Panc1 (cell line): Measurements from ENCODE around the gene WWOX. TPM values are rescaled to one million over a fixed set of nuclear protein-coding genes. Genes with fewer than 3 reads are reported as not detected.

Experiments used
- ATAC-seq: fragments of 200-7000 bp; cut with Tn5 transposase; 2 replicates; pipeline ENCODE4 v1.9.1; 2020; ENCODE audit warnings: mild to moderate bottlenecking, moderate library complexity
- BruUV-seq: library from RNA; stranded (reverse); fragments of 400-500 nt; replicated peaks from 2 replicates; lab custom pipeline; 2021; lab: Mats Ljungman, UMichigan
- CTCF ChIA-PET: fragments of 300-600 bp; sonication (Branson Sonifier 250); formaldehyde crosslinking; loops from one replicate; lab custom pipeline; 2022; ENCODE audit warnings: antibody characterized with exemption; lab: Charles Lee
- POLR2A ChIA-PET: fragments of 300-600 bp; sonication (Branson Sonifier 250); formaldehyde crosslinking; loops from one replicate; lab custom pipeline; 2022; ENCODE audit warnings: antibody characterized with exemption; lab: Charles Lee
- DNase-seq: peaks from one replicate; pipeline ENCODE4 v3.0.0-alpha.2; 2010; ENCODE audit warnings: low read depth, low spot score
- H3K27ac ChIP-seq: 2 replicates; pipeline ENCODE4 v1.5.1; 2011; ENCODE audit warnings: mild to moderate bottlenecking, low read length, inconsistent platforms
- H3K27me3 ChIP-seq: fragments of 200-500 bp; sonication (Bioruptor generic); 2 replicates; pipeline ENCODE4 v1.6.0; 2014; ENCODE audit warnings: low read length, inconsistent platforms; ENCODE audit not compliant: control insufficient read depth, insufficient read depth
- H3K36me3 ChIP-seq: fragments of 200-500 bp; sonication (Bioruptor generic); 2 replicates; pipeline ENCODE4 v1.5.1; 2014; ENCODE audit warnings: inconsistent platforms, mild to moderate bottlenecking, low read length, moderate library complexity; ENCODE audit not compliant: control insufficient read depth, insufficient read depth
- H3K4me1 ChIP-seq: 2 replicates; pipeline ENCODE4 v1.5.1; 2011; ENCODE audit warnings: inconsistent platforms, mild to moderate bottlenecking, low read length, moderate library complexity; ENCODE audit not compliant: control insufficient read depth, insufficient read depth
- H3K4me3 ChIP-seq, 2 experiments: 2 replicates each; pipeline ENCODE4 v1.5.1; 2011 to 2012; ENCODE audit warnings: low read depth in 2 of 2, low read length in 2 of 2, mild to moderate bottlenecking in 2 of 2, inconsistent platforms in 1 of 2, moderate library complexity in 1 of 2
- H3K9me3 ChIP-seq: fragments of 200-500 bp; sonication (Bioruptor generic); 2 replicates; pipeline ENCODE4 v1.5.1; 2014; ENCODE audit warnings: low read depth, mild to moderate bottlenecking, inconsistent platforms, low read length, moderate library complexity; ENCODE audit not compliant: control insufficient read depth, insufficient read depth
- POLR2AphosphoS5 ChIP-seq: IDR thresholded peaks from 2 replicates; pipeline ENCODE4 v1.6.1; 2012; ENCODE audit warnings: mild to moderate bottlenecking, low read depth, low read length, moderate library complexity
- REST ChIP-seq, 2 experiments: IDR thresholded peaks; 2 replicates each; pipeline ENCODE4 v1.6.1; 2011 to 2012; ENCODE audit warnings: low read depth in 2 of 2, control low read depth in 1 of 2, low read length in 1 of 2, mild to moderate bottlenecking in 1 of 2, moderate library complexity in 1 of 2; ENCODE audit not compliant: insufficient read depth in 1 of 2
- SIN3A ChIP-seq: IDR thresholded peaks from 2 replicates; pipeline ENCODE4 v1.6.1; 2012; ENCODE audit warnings: low read depth, mild to moderate bottlenecking, low read length, moderate library complexity, borderline replicate concordance; ENCODE audit not compliant: insufficient read depth
- TCF7L2 ChIP-seq: IDR thresholded peaks from 2 replicates; pipeline ENCODE4 v1.6.1; 2011; ENCODE audit warnings: mild to moderate bottlenecking, low read depth, low read length, inconsistent platforms
- in situ Hi-C: cut with HindIII; loops from 2 replicates; pipeline ENCODE4 v1.10.0; 2016; ENCODE audit warnings: low sequenced_read_pairs, low pct_unique_long_range_greater_than_20kb
- intact Hi-C: fragments of 100-400 bp; cut with micrococcal nuclease; formaldehyde crosslinking; loops from one replicate; pipeline ENCODE4 v1.10.0; 2022; ENCODE audit not compliant: unreplicated experiment
- total RNA-seq: library from RNA; stranded (reverse); gene quantifications from one replicate; pipeline ENCODE4 v1.2.1, GENCODE V29; 2021; ENCODE audit not compliant: unreplicated experiment
- TF ChIP-seq, protein P1 (sequence below): fragments of 450-650 bp; IDR thresholded peaks from 2 replicates; pipeline ENCODE4 v1.5.1; 2017; ENCODE audit warnings: mild to moderate bottlenecking

Gene WWOX
- total RNA-seq, 1 experiment from 2014 or later = 12.5 TPM

- no peaks in the 10 kb centered on the region for H3K27me3 ChIP-seq
- ATAC-seq = no peak
- BruUV-seq = no TSS peak
- CTCF ChIA-PET = no interaction called here
- no peak overlapping the region for H3K27ac ChIP-seq
- H3K36me3 ChIP-seq = no peaks in the 10 kb centered on the region
- in situ Hi-C loops = no loop called here
- intact Hi-C loops = no loop called here
- H3K4me1 ChIP-seq = no peaks in the 10 kb centered on the region
- no peaks in the 10 kb centered on the region for H3K9me3 ChIP-seq
- POLR2A ChIA-PET = no interaction called here
- DNase-seq = no peak
- H3K4me3 ChIP-seq = no peak overlapping the region
- no peak for TF ChIP-seq POLR2AphosphoS5
- TF ChIP-seq SIN3A = no peak
- TF ChIP-seq, protein P1, sequence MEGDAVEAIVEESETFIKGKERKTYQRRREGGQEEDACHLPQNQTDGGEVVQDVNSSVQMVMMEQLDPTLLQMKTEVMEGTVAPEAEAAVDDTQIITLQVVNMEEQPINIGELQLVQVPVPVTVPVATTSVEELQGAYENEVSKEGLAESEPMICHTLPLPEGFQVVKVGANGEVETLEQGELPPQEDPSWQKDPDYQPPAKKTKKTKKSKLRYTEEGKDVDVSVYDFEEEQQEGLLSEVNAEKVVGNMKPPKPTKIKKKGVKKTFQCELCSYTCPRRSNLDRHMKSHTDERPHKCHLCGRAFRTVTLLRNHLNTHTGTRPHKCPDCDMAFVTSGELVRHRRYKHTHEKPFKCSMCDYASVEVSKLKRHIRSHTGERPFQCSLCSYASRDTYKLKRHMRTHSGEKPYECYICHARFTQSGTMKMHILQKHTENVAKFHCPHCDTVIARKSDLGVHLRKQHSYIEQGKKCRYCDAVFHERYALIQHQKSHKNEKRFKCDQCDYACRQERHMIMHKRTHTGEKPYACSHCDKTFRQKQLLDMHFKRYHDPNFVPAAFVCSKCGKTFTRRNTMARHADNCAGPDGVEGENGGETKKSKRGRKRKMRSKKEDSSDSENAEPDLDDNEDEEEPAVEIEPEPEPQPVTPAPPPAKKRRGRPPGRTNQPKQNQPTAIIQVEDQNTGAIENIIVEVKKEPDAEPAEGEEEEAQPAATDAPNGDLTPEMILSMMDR = no peak
- TF ChIP-seq TCF7L2 = no peak
- TF ChIP-seq REST (IDR thresholded peaks at IDR 0.05; ENCODE audit: insufficient read depth in 1 of 2, low read depth in 2 of 2, low read length in 1 of 2) = no peak
These were observed 1040.3 kb downstream of the WWOX start for GRCh38 chr16:79139799-79140198.

GRCh38 chr16:79143026-79143425, 1043.6 kb downstream of the WWOX start:
- in situ Hi-C loops = no loop called here
- DNase-seq (no peak), ATAC-seq (no peak)
- H3K4me3 ChIP-seq = no peak overlapping the region
- no peaks in the 10 kb centered on the region for H3K4me1 ChIP-seq
- ChIA-PET CTCF (no interaction called here), POLR2A (no interaction called here)
- H3K9me3 ChIP-seq = no peaks in the 10 kb centered on the region
- H3K27me3 ChIP-seq = no peaks in the 10 kb centered on the region
- H3K36me3 ChIP-seq = no peaks in the 10 kb centered on the region
- intact Hi-C loops = no loop called here
- BruUV-seq = no TSS peak
- TF ChIP-seq POLR2AphosphoS5 = no peak
- TF ChIP-seq REST (IDR thresholded peaks at IDR 0.05; ENCODE audit: insufficient read depth in 1 of 2, low read depth in 2 of 2, low read length in 1 of 2) = no peak
- no peak for TF ChIP-seq SIN3A
- TF ChIP-seq, protein P1 = no peak
- no peak for TF ChIP-seq TCF7L2
- H3K27ac ChIP-seq = no peak overlapping the region
